B cell (primary cell): ENCODE data around the gene AP4E1. TPM values are rescaled to one million over a fixed set of nuclear protein-coding genes. Genes with fewer than 3 reads are reported as not detected.

Experiments
- ATAC-seq: fragments of 200-7000 bp; cut with Tn5 transposase; one replicate; pipeline ENCODE4 v1.10.0; 2021; ENCODE audit warnings: low read depth, mild to moderate bottlenecking, moderate number of reproducible peaks, moderate library complexity
- CTCF ChIA-PET: fragments of 350-600 bp; sonication (Branson Sonifier 250); formaldehyde crosslinking; loops from one replicate; lab custom pipeline; 2021; ENCODE audit warnings: antibody characterized with exemption, inconsistent platforms; lab: Charles Lee
- POLR2A ChIA-PET: fragments of 350-600 bp; sonication (Branson Sonifier 250); formaldehyde crosslinking; loops from one replicate; lab custom pipeline; 2021; ENCODE audit warnings: antibody characterized with exemption; lab: Charles Lee
- DNase-seq: peaks from one replicate; pipeline ENCODE4 v3.0.0; 2013
- H2AFZ ChIP-seq: 2 replicates; pipeline ENCODE4 v1.6.1; 2012; ENCODE audit warnings: mild to moderate bottlenecking, low read depth, low read length; ENCODE audit not compliant: insufficient read depth, poor library complexity, severe bottlenecking
- H3K27ac ChIP-seq, 2 donors: 1 replicate in 1 of 2; 2 replicates in 1 of 2; pipeline ENCODE4 v1.5.1; 2012 to 2013; ENCODE audit warnings: low read length in 2 of 2, mild to moderate bottlenecking in 2 of 2, moderate library complexity in 1 of 2
- H3K27me3 ChIP-seq, 4 experiments: fragments of 200-600 bp in 1 of 4; sonication (generic) in 1 of 4; replicated peaks in 1 of 4; 1 replicate in 2 of 4; 2 replicates in 2 of 4; pipeline versions ENCODE4 v1.6.1 to v1.7.0; 2013 to 2016; ENCODE audit warnings: low read length in 3 of 4, mild to moderate bottlenecking in 2 of 4, mixed read lengths in 1 of 4, moderate library complexity in 1 of 4; ENCODE audit not compliant: insufficient read depth in 4 of 4, control insufficient read depth in 3 of 4; ENCODE audit errors: control extremely low read depth in 1 of 4
- H3K36me3 ChIP-seq, 2 experiments: replicated peaks in 1 of 2; 1 replicate in 1 of 2; 2 replicates in 1 of 2; pipeline versions ENCODE4 v1.6.1 to v1.7.1; 2013; ENCODE audit warnings: low read length in 1 of 2; ENCODE audit not compliant: insufficient read depth in 2 of 2, control insufficient read depth in 1 of 2; ENCODE audit errors: control extremely low read depth in 1 of 2, extremely low read depth in 1 of 2
- H3K4me1 ChIP-seq, 2 donors: fragments of 200-600 bp in 1 of 2; sonication (generic) in 1 of 2; 1 replicate in 1 of 2; 2 replicates in 1 of 2; pipeline versions ENCODE4 v1.5.1 to v1.6.1; 2013 to 2017; ENCODE audit warnings: low read length in 2 of 2; ENCODE audit not compliant: control insufficient read depth in 2 of 2, insufficient read depth in 2 of 2
- H3K4me2 ChIP-seq: replicated peaks from 2 replicates; pipeline ENCODE3; 2012; ENCODE audit warnings: mild to moderate bottlenecking, low read depth, low read length; ENCODE audit not compliant: poor library complexity, severe bottlenecking
- H3K4me3 ChIP-seq, 5 experiments: fragments of 200-600 bp in 1 of 5; sonication (generic) in 1 of 5; 1 replicate in 3 of 5; 2 replicates in 2 of 5; pipeline versions ENCODE4 v1.5.1 to v1.7.0; 2011 to 2016; ENCODE audit warnings: low read length in 4 of 5, mild to moderate bottlenecking in 4 of 5, low read depth in 2 of 5, control low read depth in 1 of 5, moderate library complexity in 1 of 5; ENCODE audit not compliant: insufficient read depth in 1 of 5; ENCODE audit errors: control extremely low read depth in 1 of 5, extremely low read depth in 1 of 5
- H3K79me2 ChIP-seq: fragments of 200-600 bp; sonication (generic); one replicate; pipeline ENCODE4 v1.6.0; 2016; ENCODE audit warnings: low read length; ENCODE audit not compliant: control insufficient read depth, insufficient read depth
- H3K9ac ChIP-seq: fragments of 200-600 bp; sonication (generic); 2 replicates; pipeline ENCODE4 v1.6.1; 2017; ENCODE audit warnings: mild to moderate bottlenecking, low read length, moderate library complexity
- H3K9me3 ChIP-seq, 3 donors: one replicate each; pipeline versions ENCODE4 v1.6.1 to v1.7.1; 2013; ENCODE audit warnings: low read length in 2 of 3; ENCODE audit not compliant: control insufficient read depth in 2 of 3, insufficient read depth in 1 of 3; ENCODE audit errors: control extremely low read depth in 1 of 3
- H4K20me1 ChIP-seq: 2 replicates; pipeline ENCODE4 v1.6.0; 2012; ENCODE audit warnings: mild to moderate bottlenecking, low read length; ENCODE audit not compliant: insufficient read depth, control insufficient read depth, poor library complexity, severe bottlenecking
- H3K27ac Mint-ChIP-seq: one replicate; pipeline ENCODE4 v1.8.0; 2021; ENCODE audit warnings: mixed read lengths
- H3K27me3 Mint-ChIP-seq: one replicate; pipeline ENCODE4 v1.8.0; 2021; ENCODE audit warnings: mixed read lengths
- H3K4me1 Mint-ChIP-seq: one replicate; pipeline ENCODE4 v1.8.0; 2021; ENCODE audit warnings: mixed read lengths
- H3K4me3 Mint-ChIP-seq: one replicate; pipeline ENCODE4 v1.8.0; 2021; ENCODE audit warnings: mixed read lengths
- H3K9me3 Mint-ChIP-seq: one replicate; pipeline ENCODE4 v1.8.0; 2022; ENCODE audit warnings: mixed read lengths; ENCODE audit not compliant: insufficient read depth
- EZH2 ChIP-seq: IDR thresholded peaks from 2 replicates; pipeline ENCODE4 v1.6.1; 2012; ENCODE audit warnings: borderline replicate concordance, low read depth, mild to moderate bottlenecking, moderate library complexity, low read length; ENCODE audit not compliant: insufficient read depth, poor library complexity, severe bottlenecking
- intact Hi-C: fragments of 100-400 bp; cut with micrococcal nuclease; formaldehyde crosslinking; loops from one replicate; pipeline ENCODE4 v1.10.0; 2022
- polyA plus RNA-seq: library from polyadenylated mRNA; depleted of rRNA; stranded (reverse); fragments of >200 nt; gene quantifications from 2 replicates; pipeline ENCODE4 v1.2.3, GENCODE V29; 2012
- total RNA-seq, 2 donors: library from RNA; stranded (reverse); fragments of 120-200 nt in 1 of 2; gene quantifications; 1 replicate in 1 of 2; 2 replicates in 1 of 2; pipeline versions ENCODE4 v1.2.3 to v1.2.4, GENCODE V29; 2013 to 2022
- TF ChIP-seq, protein P1 (sequence below): fragments of 200-600 bp; IDR thresholded peaks from one replicate; pipeline ENCODE4 v1.8.0; 2022; ENCODE audit warnings: antibody characterized with exemption, mild to moderate bottlenecking

AP4E1 gene
- total and polyA plus RNA-seq, 2 donors (not counting 1 experiment from before 2014, with no cell fraction given) = 2.8 to 12.0 TPM

DNA sequence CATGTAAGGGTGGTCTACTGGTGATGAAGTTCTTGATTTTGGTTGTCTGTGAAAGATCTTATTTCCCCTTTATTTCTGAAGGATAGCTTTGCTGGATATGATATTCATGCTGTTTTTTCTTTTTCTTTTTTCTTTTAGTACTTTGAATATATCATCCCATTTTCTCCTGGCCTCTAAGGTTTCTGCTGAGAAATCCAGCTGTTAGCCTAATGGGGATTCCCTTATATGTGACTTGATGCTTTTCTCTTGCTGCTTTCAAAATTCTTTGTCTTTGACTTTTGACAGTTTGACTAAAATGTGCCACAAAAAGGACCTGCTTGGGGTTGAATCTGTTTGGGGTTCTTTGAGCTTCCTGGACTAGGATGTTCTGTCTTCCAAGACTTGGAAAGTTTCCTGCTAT is 62.6 kb downstream of the AP4E1 start:
- H4K20me1 ChIP-seq = no peaks in the 10 kb centered on the region
- H3K4me2 ChIP-seq = no peak overlapping the region
- H3K4me3 Mint-ChIP-seq = no peak overlapping the region
- no peak for ATAC-seq
- no peak overlapping the region for H3K4me3 ChIP-seq
- H3K9me3 Mint-ChIP-seq = peaks cover 30% of the 10 kb centered on the region
- no peaks in the 10 kb centered on the region for H3K4me1 ChIP-seq
- no peak overlapping the region for H3K27ac ChIP-seq
- no peak overlapping the region for H3K27ac Mint-ChIP-seq
- H3K9ac ChIP-seq = no peak overlapping the region
- H2AFZ ChIP-seq = no peak overlapping the region
- H3K4me1 Mint-ChIP-seq = no peaks in the 10 kb centered on the region
- ChIA-PET POLR2A (no interaction called here), CTCF (no interaction called here)
- peaks cover 22 to 50% of the 10 kb centered on the region in 2 experiments for H3K36me3 ChIP-seq
- TF ChIP-seq, protein P1, sequence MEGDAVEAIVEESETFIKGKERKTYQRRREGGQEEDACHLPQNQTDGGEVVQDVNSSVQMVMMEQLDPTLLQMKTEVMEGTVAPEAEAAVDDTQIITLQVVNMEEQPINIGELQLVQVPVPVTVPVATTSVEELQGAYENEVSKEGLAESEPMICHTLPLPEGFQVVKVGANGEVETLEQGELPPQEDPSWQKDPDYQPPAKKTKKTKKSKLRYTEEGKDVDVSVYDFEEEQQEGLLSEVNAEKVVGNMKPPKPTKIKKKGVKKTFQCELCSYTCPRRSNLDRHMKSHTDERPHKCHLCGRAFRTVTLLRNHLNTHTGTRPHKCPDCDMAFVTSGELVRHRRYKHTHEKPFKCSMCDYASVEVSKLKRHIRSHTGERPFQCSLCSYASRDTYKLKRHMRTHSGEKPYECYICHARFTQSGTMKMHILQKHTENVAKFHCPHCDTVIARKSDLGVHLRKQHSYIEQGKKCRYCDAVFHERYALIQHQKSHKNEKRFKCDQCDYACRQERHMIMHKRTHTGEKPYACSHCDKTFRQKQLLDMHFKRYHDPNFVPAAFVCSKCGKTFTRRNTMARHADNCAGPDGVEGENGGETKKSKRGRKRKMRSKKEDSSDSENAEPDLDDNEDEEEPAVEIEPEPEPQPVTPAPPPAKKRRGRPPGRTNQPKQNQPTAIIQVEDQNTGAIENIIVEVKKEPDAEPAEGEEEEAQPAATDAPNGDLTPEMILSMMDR = no peak
- TF ChIP-seq EZH2 = no peak
- peaks cover 4% of the 10 kb centered on the region for H3K79me2 ChIP-seq
- no peaks in the 10 kb centered on the region for H3K27me3 ChIP-seq
- intact Hi-C loops = no loop called here
- H3K9me3 ChIP-seq = peaks cover 8 to 26% (median 24%) of the 10 kb centered on the region in 3 donors
- DNase-seq = no peak
- H3K27me3 Mint-ChIP-seq = no peaks in the 10 kb centered on the region

DNA sequence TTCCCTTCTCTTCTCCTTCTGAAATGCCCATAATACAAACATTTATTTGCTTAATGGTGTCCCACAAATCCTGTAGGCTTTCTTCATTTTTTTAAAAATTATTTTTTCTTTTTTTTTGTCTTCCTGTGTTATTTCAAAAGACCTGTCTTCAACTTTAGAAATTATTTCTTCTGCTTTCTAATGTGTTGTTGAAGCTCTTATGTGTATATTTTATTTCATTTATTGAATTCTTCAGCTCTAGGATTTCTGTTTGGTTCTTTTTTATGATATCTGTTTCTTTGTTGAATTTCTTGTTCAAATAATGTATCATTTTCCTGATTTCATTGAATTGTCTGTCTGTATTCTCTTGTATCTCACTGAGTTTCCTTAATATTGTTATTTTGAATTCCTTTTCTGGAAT is 63.1 kb downstream of the AP4E1 start:
- Mint-ChIP-seq H3K4me1 (no peaks in the 10 kb centered on the region), H3K27me3 (no peaks in the 10 kb centered on the region), H3K27ac (no peak overlapping the region), H3K4me3 (no peak overlapping the region), H3K9me3 (peaks cover 28% of the 10 kb centered on the region)
- Histone ChIP-seq H3K36me3 (peaks cover 22 to 50% of the 10 kb centered on the region in 2 experiments), H3K27me3 (no peaks in the 10 kb centered on the region), H3K79me2 (peaks cover 4% of the 10 kb centered on the region), H3K4me2 (no peak overlapping the region), H3K4me3 (no peak overlapping the region), H3K4me1 (no peaks in the 10 kb centered on the region), H3K9me3 (peaks cover 8 to 26% (median 24%) of the 10 kb centered on the region in 3 donors), H2AFZ (no peak overlapping the region), H3K27ac (no peak overlapping the region), H4K20me1 (no peaks in the 10 kb centered on the region), H3K9ac (no peak overlapping the region)
- CTCF ChIA-PET = no interaction called here
- TF ChIP-seq EZH2 = no peak
- TF ChIP-seq, protein P1 = no peak
- DNase-seq (no peak), ATAC-seq (no peak)
- intact Hi-C loops = no loop called here
- POLR2A ChIA-PET = no interaction called here
